Peyer's patch (tissue), 4 donors: ENCODE data around the gene TBCB.
A peak's percentile ranks its signal among the peaks of the same experiment; 100 is the strongest.

ENCODE experiments used
- POLR2A ChIP-seq, 2 donors: fragments of 450-650 bp; IDR thresholded peaks; one replicate each; pipeline ENCODE4 v1.5.1; 2017; ENCODE audit warnings: antibody characterized with exemption in 2 of 2, mild to moderate bottlenecking in 2 of 2, moderate library complexity in 2 of 2
- TF ChIP-seq, protein P1 (sequence below), 6 experiments: fragments of 450-650 bp in 4 of 6; fragments of 200-600 bp in 2 of 6; sonication (generic) in 1 of 6; IDR thresholded peaks; one replicate each; pipeline ENCODE4 v1.5.1; 2017 to 2019; ENCODE audit warnings: antibody characterized with exemption in 6 of 6, mild to moderate bottlenecking in 3 of 6, moderate library complexity in 1 of 6

- TF ChIP-seq, protein P1, sequence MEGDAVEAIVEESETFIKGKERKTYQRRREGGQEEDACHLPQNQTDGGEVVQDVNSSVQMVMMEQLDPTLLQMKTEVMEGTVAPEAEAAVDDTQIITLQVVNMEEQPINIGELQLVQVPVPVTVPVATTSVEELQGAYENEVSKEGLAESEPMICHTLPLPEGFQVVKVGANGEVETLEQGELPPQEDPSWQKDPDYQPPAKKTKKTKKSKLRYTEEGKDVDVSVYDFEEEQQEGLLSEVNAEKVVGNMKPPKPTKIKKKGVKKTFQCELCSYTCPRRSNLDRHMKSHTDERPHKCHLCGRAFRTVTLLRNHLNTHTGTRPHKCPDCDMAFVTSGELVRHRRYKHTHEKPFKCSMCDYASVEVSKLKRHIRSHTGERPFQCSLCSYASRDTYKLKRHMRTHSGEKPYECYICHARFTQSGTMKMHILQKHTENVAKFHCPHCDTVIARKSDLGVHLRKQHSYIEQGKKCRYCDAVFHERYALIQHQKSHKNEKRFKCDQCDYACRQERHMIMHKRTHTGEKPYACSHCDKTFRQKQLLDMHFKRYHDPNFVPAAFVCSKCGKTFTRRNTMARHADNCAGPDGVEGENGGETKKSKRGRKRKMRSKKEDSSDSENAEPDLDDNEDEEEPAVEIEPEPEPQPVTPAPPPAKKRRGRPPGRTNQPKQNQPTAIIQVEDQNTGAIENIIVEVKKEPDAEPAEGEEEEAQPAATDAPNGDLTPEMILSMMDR (IDR thresholded peaks at IDR 0.05) = peak in 1 of 6 experiments; percentile 17
- TF ChIP-seq POLR2A (IDR thresholded peaks at IDR 0.05) = no peak
Observed at GRCh38 chr19:36113894-36114720, 1.2 kb upstream of the TBCB start.
